NCI-H2196 (cell line): ENCODE measurements around the gene FRG2C.
"Not testable (repeated sequence)": the region's sequence is repeated elsewhere in the genome, so short reads cannot be mapped to it uniquely, and the experiment has no call there.

Experiments used
- DNase-seq: peaks from one replicate; lab custom pipeline; 2025; ENCODE audit not compliant: unreplicated experiment; lab: John Stamatoyannopoulos, UW

FRG2C gene

GRCh38 chr3:75664028-75664427 lies at the start of gene FRG2C:
Gene FRG2C (plus strand): TSS chr3:75664328. CDS start chr3:75664380, 52 bp downstream.
- not testable (repeated sequence) for DNase-seq

DNA sequence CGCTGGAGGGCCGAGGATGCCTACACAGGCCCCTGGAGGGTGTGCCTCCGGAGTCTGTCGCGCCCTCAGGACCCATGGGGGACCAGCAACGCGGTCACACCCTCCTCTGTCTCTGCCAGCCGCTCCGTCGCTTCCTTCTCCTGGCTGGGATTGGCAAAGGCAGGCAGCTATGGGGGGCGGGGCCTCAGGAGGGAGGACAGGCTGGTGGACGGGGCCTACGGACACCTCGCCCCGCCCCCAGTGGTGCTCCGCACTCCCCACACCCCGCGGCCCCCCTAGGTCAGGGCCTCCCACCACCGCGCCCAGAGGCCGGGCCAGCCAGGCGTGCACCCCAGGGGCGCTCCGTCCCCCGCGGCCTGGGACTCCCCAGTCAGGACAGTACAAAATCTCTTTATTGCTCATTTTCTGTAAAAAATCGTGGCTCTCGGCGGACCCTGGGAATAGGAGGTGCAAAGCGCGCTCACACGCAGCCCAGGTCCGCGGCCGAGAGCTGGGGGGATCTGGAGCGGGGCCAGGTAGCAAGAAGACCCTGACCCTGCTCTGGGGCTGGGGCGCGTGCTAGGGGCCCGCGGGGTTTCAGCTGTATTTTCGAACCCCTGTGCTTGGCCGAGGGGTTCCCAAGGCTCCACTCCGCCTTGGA lies 45.3 kb upstream of the FRG2C start:
- DNase-seq: peak; percentile 4

GRCh38 chr3:75619481-75620031 lies 44.6 kb upstream of the FRG2C start:
- not testable (repeated sequence) for DNase-seq

- DNase-seq: not testable (repeated sequence)
Measured at GRCh38 chr3:75621772-75622171, 42.4 kb upstream of the FRG2C start.

- DNase-seq: not testable (repeated sequence)
Measured at GRCh38 chr3:75623656-75624055, 40.5 kb upstream of the FRG2C start.

- not testable (repeated sequence) for DNase-seq
Measured at GRCh38 chr3:75630887-75631535, 33.1 kb upstream of the FRG2C start.

DNA sequence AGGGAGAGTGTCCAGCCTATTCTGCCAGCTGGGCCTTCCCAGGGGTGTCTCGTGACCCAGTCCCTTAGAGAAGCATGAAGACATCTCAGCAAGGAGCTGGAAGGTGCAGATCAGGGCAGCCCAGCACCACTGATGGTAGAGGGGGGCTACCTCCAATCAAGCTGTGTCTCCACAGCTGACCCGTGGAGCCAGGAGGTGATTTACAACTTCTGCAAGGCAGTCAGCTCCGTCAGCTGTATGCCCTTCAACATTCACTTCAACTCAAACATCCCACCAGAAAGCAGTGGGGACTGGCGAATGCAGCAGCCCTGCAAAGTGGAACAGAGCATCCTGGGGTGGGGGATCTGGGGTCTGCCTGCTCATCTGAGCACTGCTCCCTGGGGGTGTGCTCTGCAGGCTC lies 32.6 kb upstream of the FRG2C start:
- no peak for DNase-seq

- DNase-seq: not testable (repeated sequence)
Measured at GRCh38 chr3:75638947-75639346, 25.2 kb upstream of the FRG2C start.

DNA sequence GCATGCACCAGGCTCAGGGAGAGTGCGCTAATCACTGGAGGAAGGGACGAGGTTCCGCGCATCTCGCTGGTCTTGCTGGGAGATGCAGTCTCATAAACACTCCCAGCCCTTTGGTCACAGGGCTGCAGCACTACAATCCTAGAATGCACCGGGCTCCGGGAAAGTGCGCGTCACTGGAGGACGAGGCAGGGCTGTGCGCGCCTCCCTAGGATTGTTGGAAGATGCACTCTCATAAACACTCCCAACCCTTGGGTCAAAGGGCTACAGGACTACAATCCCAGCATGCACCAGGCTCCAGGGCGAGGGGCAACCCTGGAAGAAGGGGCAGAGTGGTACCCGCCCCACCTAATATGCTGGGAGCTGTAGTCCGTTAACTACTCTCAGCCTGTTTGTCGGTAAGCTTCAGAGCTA lies 23.0 kb upstream of the FRG2C start:
- DNase-seq: not testable (repeated sequence)

DNA sequence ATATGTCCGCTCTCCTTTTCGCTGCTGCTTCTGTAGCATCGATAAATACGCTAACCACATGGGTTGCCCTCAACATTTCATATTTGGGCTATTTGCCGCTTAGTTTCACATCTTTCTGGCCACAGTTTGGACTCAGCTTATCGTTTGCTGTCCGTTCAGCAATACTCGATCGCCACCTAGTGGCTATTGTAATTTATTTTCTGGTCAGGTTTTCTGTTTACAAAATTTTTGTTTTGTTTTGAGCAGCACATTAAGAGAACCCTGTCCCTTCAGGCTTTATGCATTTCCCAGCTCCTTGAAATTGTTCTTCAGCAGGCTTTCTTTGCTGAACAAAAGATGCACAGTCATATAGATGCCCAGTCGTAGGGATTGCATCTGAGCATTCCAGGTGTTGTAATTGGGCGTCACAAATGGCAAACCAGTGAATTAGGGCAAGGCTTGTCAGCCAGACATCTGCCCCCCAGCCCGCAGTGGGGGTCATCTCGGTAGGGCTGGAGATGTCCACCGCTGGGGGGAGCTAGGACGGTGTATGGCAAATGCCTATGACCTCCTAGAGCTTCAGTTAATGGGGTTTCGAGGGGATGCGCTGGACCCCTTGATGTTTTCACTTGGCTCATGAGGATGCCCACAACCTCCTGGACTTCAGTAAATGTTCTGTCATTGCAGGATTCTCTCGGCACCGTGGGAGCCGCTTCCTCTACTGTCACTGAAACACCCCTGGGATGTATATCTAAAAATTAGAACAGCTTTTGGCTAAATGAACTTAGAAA lies 20.9 kb upstream of the FRG2C start:
- not testable (repeated sequence) for DNase-seq

DNA sequence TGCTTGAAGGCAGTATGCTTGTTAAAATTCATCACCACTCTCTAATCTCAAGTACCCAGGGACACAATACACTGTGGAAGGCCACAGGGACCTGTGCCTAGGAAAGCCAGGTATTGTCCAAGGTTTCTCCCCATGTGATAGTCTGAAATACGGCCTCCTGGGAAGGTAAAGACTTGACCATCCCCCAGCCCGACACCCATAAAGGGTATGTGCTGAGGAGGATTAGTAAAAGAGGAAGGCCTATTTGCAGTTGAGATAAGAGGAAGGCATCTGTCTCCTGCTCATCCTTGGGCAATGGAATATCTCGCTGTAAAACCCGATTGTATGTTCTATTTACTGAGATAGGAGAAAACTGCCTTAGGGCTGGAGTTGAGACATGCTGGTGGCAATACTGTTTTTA lies 18.6 kb upstream of the FRG2C start:
- not testable (repeated sequence) for DNase-seq

DNA sequence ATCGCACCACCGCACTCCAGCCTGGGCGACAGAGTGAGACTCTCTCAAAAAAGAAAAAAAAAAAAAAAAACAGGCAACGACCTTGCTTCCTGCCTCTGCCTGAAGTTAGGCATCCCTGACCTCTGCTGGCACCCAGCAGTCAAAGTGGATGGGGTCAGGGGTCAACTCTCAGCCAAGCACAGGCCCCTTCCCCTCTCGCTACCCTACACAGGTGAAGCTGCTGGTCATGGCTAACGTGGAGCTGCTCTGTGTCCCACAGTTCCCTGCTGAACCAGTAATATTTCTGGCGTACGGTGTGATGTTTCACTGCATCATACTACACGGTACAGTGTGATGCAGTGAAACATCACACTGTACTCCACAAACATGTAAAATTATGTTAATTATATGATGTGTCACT lies 13.9 kb upstream of the FRG2C start:
- DNase-seq: no peak

- not testable (repeated sequence) for DNase-seq
Measured at GRCh38 chr3:75655101-75655904, 8.8 kb upstream of the FRG2C start.

- not testable (repeated sequence) for DNase-seq
Measured at GRCh38 chr3:75655956-75656355, 8.2 kb upstream of the FRG2C start.

DNA sequence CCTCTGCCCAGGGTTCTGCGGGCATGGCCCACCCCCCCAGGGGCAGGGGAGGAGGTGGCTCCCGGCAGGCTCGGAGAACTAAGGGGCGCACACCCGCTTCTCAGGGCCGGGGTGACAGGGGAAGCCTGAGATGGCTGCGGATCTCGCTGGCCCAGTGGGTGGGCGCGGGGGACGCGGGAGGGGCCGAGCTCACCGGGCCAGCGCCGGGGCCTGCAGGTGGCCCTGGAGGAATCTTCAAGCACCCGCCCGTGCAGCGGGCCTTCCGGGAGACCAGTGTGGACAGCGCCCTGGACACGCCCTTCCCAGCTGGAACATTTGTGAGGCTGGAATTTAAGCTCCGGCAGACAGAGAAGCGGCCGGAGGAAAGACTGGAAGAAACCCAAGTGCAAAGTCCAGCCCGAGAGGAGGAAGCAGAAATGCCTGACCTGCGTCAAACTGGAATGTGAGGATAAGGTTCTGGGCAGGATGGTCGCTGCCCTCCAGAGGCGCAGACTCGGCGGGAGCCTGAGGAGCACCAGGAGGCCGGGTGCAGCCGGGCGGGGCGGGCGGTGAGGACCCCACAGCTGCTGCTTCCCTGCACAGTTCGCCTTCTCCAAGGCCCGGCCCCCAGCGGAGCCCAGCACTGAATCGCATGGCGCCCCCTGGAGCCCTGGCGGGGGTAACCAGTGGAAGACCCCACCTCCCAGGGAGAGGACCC lies 5.6 kb upstream of the FRG2C start:
- not testable (repeated sequence) for DNase-seq

DNA sequence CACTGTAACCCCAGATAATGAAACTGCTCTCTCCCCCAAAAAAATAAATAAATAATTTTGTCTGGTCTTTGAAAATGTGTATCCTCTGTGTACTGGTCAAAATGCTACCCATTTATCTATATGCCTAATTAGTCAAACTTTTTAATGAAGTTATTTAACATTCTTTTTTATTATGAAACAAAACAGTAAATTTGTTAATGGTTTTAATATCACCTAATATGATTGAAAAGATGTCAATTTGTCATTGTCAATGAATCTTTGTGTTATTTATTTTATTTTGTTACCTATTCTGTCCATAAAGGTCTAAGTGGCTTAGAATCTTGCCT lies 5.1 kb upstream of the FRG2C start:
- DNase-seq: not testable (repeated sequence)

- DNase-seq: not testable (repeated sequence)
Measured at GRCh38 chr3:75665626-75666025, 1.5 kb downstream of the FRG2C start.

- not testable (repeated sequence) for DNase-seq
Measured at GRCh38 chr3:75667757-75668701, 3.9 kb downstream of the FRG2C start.

DNA sequence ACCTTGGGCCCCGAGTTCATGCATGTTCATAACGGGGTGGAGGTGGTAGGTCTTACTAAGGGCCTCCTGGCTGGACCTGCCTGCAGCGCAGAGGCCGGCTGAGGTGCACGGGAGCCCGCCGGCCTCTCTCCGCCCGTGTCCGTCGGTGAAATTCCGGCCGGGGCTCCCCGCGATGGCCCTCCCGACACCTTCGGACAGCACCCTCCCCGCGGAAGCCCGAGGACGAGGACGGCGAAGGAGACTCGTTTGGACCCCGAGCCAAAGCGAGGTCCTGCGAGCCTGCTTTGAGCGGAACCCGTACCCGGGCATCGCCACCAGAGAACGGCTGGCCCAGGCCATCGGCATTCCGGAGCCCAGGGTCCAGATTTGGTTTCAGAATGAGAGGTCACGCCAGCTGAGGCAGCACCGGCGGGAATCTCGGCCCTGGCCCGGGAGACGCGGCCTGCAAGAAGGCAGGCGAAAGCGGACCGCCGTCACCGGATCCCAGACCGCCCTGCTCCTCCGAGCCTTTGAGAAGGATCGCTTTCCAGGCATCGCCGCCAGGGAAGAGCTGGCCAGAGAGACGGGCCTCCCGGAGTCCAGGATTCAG lies 4.7 kb downstream of the FRG2C start:
- not testable (repeated sequence) for DNase-seq
